GM18505 (cell line): ENCODE results near the gene PSEN1.

Experiments
- ATAC-seq: cut with Tn5 transposase; IDR thresholded peaks from one replicate; pipeline ENCODE4 v1.9.1; 2021; ENCODE audit not compliant: unreplicated experiment
- POLR2A ChIP-seq: IDR thresholded peaks from 4 replicates; pipeline ENCODE4 v1.6.1; 2011; ENCODE audit warnings: borderline replicate concordance; ENCODE audit not compliant: insufficient read depth, insufficient read length; ENCODE audit errors: extremely low read depth

PSEN1 gene

DNA sequence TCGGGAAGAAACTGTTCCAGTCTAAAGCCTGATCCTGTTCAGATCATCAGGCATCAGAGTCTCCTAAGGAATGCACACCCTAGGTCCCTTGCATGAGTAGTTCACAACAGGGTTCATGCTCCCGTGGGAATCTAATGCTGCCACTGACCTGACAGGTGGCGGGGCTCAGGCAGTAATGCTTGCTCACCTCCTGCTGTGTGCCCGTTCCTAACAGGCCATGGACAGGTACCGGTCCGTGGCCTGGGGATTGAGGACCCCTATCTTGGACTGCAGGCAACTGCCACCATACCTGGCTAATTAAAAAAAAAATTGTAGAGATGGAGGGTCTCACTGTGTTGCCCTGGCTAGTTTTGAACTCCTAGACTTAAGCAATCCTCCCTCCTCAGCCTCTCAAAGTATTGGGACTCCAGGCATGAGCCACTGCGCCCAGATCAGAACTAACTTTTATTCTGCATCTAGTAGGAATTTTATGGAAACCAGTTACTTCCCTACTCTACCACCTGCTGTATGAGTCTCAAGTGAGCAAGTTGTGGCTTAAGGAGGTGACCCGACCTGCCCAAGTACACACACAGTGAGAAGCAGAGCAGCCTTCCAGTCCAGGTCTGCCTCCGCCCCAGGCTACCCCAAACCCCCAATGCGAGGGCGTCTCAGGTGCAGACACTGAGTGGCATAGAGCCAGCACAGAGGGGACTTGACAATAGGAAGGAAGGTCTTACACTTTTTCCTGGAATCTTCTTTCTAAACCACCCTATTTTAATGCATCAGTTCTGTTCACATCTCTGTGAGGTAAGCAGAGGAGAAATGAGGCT, 98.5 kb downstream of the PSEN1 start:
- no peak for TF ChIP-seq POLR2A
- ATAC-seq, result no peak

GRCh38 chr14:73235531-73236155, 99.3 kb downstream of the PSEN1 start:
- no peak for TF ChIP-seq POLR2A
- no peak for ATAC-seq

DNA sequence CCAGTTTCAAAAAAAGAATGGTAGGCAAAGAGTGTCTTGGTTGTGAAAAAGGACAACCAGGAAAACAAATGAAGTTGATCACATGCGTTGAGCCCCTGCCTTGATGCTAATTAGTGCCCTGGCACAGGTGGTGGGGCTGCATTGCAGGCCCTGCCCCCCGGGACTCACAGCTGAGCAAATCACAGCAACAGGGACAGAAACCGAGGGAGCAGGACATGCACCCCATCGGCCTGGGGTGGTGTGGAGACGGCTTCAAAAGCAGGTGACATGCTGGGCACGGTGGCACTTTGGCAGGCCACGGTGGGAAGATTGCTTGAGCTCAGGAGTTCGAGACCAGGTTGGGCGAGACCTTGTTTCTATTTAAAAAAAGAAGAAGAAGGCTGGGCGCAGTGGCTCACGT, 99.8 kb downstream of the PSEN1 start:
- no peak for ATAC-seq
- TF ChIP-seq POLR2A, result no peak

GRCh38 chr14:73236752-73237218, 100.5 kb downstream of the PSEN1 start:
- no peak for TF ChIP-seq POLR2A
- ATAC-seq, result no peak

- ATAC-seq, result no peak
- no peak for TF ChIP-seq POLR2A
Observed at GRCh38 chr14:73237219-73237785, 101.0 kb downstream of the PSEN1 start, which contains the start of gene PAPLN. Gene PAPLN (plus strand): TSS chr14:73237506. CDS start chr14:73239779, 2,273 bp downstream.

GRCh38 chr14:73237786-73238423, 101.6 kb downstream of the PSEN1 start:
- no peak for TF ChIP-seq POLR2A
- no peak for ATAC-seq

DNA sequence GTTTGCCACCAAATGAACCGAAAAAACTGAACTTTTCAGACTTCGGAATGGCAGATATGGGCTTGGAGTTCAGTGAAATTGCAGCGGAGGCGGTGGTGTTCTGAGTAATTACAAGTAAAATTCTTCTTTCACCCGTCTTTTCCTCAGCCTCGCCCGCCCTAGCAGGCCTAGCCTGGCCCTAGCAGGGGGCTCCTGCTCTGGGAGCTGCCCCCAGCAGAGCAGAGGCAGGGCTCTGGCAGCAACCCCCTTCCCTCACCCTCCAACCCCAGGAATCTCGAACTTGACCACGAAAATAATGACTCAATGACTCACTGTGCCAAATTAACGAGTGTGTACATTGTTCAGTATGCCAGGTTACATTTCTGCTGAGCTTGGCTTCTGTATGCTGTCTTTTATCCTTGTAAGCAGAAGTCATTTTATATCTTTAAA, 102.1 kb downstream of the PSEN1 start:
- TF ChIP-seq POLR2A, result no peak
- no peak for ATAC-seq

GRCh38 chr14:73238941-73239340, 102.6 kb downstream of the PSEN1 start:
- no peak for ATAC-seq
- no peak for TF ChIP-seq POLR2A

- ATAC-seq, result no peak
- no peak for TF ChIP-seq POLR2A
Observed at GRCh38 chr14:73239393-73240241, 103.3 kb downstream of the PSEN1 start.

DNA sequence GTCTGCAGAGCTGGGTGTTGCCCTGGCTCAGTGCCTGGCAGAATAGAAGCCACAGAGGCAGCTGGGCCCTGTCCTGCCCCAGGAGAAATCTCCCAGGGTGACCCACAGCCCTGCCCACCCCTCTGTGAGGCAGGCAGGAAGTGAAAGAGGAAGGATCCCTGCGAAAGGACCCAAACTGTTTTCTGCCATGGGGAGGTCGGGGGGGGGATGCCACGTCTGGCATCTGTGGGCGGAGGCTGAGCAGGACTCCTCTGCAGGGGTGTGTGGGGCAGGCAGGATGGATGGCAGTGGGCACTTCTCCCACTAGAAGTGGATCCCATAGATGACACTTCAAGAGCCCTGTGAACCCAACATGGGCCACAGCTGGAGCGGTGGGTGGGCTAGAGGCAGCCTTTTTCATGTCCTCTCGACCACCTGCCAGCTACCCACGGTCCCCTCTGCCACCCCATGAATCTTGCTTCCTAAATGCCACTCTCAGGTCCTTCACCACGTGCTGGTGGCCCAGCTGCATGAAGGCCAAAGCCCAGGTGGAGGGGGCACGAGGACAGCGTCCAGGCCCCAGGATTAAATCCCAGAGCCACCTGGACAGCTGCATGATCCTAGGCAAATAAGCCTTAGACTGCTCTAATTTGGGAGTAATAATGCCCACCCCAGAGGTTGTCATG, 104.6 kb downstream of the PSEN1 start:
- no peak for TF ChIP-seq POLR2A
- ATAC-seq, result no peak

- TF ChIP-seq POLR2A, result no peak
- ATAC-seq, result no peak
Observed at GRCh38 chr14:73241481-73242165, 105.3 kb downstream of the PSEN1 start.
